Measurements from ENCODE around the gene CD7.

- TF ChIP-seq CTCF (IDR thresholded peaks at IDR 0.05): no peak
- TF ChIP-seq POLR2AphosphoS5 (IDR thresholded peaks at IDR 0.05): no peak
- no peak for TF ChIP-seq EP300 (IDR thresholded peaks at IDR 0.05)
- no peak for TF ChIP-seq POLR2A (IDR thresholded peaks at IDR 0.05)
These were observed 2.9 kb upstream of the CD7 start for GRCh38 chr17:82320140-82320840.
